LNCAP (cell line): ENCODE measurements around the gene OR14C36.

Source experiments
- TF ChIP-seq, protein P1 (sequence below): fragments of 450-650 bp; IDR thresholded peaks from 2 replicates; pipeline ENCODE4 v1.5.1; 2017; ENCODE audit warnings: mild to moderate bottlenecking

The OR14C36 gene

GRCh38 chr1:248348475-248348874 lies at the start of gene OR14C36:
Gene OR14C36, plus strand, starts transcription at chr1:248348775. Its CDS starts 0 bp downstream, at chr1:248348775.
- TF ChIP-seq, protein P1, sequence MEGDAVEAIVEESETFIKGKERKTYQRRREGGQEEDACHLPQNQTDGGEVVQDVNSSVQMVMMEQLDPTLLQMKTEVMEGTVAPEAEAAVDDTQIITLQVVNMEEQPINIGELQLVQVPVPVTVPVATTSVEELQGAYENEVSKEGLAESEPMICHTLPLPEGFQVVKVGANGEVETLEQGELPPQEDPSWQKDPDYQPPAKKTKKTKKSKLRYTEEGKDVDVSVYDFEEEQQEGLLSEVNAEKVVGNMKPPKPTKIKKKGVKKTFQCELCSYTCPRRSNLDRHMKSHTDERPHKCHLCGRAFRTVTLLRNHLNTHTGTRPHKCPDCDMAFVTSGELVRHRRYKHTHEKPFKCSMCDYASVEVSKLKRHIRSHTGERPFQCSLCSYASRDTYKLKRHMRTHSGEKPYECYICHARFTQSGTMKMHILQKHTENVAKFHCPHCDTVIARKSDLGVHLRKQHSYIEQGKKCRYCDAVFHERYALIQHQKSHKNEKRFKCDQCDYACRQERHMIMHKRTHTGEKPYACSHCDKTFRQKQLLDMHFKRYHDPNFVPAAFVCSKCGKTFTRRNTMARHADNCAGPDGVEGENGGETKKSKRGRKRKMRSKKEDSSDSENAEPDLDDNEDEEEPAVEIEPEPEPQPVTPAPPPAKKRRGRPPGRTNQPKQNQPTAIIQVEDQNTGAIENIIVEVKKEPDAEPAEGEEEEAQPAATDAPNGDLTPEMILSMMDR, result no peak

DNA sequence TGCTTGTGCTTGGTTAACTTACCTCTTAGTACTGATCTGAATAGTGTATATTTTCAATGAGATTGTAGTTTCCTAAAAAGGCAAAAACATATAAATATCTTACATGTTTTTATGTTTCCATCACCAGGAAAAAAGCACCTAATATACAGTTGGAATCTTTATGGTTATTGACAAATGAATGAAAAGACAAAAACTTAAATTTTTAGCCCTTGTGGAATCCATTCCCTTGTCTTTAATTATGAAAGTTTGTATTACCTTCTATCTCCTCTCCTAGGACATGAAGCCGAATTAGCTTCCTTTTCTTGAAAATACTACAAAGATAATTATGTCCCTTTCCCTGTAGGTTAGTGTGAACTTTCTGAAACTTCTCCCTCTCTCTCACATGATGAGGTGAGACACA lies 45.3 kb upstream of the OR14C36 start, which contains the start of gene OR2T12:
TSS of gene OR2T12 (minus strand) at position 101 of the 400 bp plus-strand sequence. CDS start 7,846 bp downstream, outside the sequence.
- TF ChIP-seq, protein P1, result no peak

DNA sequence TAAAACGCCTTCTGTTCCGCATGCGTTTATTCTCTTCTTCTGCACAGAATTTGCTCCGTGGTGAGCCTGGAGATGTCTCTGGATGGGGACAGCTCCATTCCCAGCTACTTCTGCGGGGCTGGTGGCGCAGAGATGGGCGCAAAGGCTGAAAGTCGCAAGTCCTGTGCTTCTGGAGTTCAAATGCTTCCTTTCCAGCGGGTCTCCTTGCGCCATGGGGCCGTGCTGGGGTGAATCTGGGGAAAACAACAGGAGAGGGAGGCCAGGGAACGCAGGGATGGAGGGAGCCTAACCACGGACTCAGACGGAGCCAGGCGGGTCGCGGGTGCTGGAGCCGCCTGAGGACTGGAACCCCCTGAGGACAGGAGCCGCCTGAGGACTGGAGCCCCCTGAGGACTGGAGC lies 42.5 kb upstream of the OR14C36 start:
- TF ChIP-seq, protein P1, result no peak

GRCh38 chr1:248316796-248317195 lies 31.8 kb upstream of the OR14C36 start:
- TF ChIP-seq, protein P1, result no peak

- TF ChIP-seq, protein P1, result no peak
Observed at GRCh38 chr1:248324468-248324867, 24.1 kb upstream of the OR14C36 start, which contains the start of gene OR2M7. Gene OR2M7, minus strand, starts transcription at chr1:248324568. Its CDS starts 0 bp downstream, at chr1:248324568.

DNA sequence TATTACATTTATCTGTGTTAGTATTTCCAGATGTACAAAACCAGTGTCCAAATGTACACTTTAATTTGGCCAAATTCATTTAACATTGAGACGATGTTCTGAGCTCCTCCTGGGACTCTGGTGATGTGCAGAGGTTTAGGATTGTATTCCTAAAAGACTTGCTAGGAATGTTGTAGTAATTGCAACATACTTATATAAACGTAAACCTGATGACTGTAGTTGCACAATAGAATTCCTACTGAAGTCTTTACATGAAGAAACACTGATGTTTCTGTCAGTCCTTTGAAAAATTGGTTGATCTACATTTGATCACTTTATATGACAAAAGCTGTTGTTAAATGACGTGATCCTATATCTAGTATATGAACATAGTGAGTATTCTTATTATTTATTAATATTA lies 5.1 kb upstream of the OR14C36 start:
- TF ChIP-seq, protein P1, result no peak

- TF ChIP-seq, protein P1, result no peak
Observed at GRCh38 chr1:248359415-248359814, 10.8 kb downstream of the OR14C36 start.

DNA sequence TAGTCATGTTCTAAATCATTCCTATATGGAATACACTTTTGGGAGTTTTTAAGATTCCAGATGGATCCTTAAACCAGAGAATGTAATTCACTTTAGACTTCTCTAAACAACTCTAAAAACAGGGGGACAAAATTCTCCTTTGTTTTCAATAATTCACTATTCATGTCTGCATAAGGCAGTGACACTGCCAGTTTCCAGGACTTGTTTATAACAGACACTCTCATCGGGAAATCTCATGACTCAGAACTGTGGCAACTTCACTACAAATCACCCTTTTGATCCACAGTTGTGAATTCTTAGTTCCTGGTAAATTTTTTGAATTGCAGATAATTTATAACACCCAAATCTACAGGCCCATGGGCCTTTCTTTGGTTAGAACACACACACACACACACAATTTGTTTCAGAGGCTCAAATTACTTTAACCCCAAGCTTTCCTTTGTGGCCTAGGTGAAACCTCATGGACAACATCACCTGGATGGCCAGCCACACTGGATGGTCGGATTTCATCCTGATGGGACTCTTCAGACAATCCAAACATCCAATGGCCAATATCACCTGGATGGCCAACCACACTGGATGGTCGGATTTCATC lies 12.6 kb downstream of the OR14C36 start, which contains the start of gene OR2T4:
TSS of gene OR2T4 (plus strand) at position 545 of the 595 bp plus-strand sequence. CDS start at position 545, 0 bp downstream.
- TF ChIP-seq, protein P1, result no peak
